Keratinocyte (primary cell): ENCODE measurements around the gene POR.

ENCODE experiments used
- EZH2 ChIP-seq: IDR thresholded peaks from one replicate; pipeline ENCODE4 v1.6.1; 2012; ENCODE audit warnings: inconsistent platforms, mild to moderate bottlenecking, low read length, moderate library complexity
- TF ChIP-seq, protein P1 (sequence below), 3 experiments: IDR thresholded peaks in 1 of 3; conservative IDR thresholded peaks in 1 of 3; optimal IDR thresholded peaks in 1 of 3; 2 replicates in 2 of 3; 3 replicates in 1 of 3; pipeline versions ENCODE3 to v1.5.1; 2011; ENCODE audit warnings: low read length in 3 of 3, mild to moderate bottlenecking in 3 of 3, moderate library complexity in 2 of 3, control low read depth in 1 of 3, inconsistent platforms in 1 of 3; ENCODE audit not compliant: insufficient read depth in 2 of 3; ENCODE audit errors: extremely low read depth in 1 of 3

DNA sequence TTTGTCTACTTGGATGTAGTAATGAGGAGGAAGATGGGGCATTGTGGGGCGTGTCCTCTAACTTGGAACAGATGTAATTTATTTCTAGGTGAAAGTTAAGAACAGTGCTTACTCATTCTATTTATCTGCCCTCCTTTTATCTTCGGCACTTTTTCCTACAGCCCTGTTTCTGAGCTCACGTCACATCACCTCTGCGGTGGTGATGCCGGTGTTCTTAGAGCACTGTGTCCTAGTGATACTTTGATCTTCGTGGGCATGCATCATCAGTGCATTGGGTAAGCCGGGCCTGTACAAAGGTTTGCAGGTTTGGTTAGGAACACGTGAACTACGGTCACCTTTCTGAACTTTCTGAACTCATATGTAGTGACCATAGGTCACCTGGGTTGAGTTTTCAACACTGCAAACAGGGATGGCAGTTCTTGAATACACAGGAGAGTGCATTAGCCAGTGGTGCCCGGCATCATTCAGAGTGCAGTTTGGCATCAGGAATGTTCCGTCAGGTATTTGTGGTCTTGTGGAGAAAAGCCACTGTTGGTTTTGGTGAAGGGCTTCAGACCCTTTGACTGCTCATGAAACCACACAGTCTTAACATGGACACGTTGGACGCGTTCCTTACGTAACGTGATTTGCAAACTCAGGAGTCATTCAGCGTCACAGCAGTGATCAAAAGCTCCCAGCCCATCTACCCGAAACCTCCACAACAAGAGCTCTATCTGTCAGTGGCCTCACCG lies 5.6 kb downstream of the POR start:
- TF ChIP-seq, protein P1, sequence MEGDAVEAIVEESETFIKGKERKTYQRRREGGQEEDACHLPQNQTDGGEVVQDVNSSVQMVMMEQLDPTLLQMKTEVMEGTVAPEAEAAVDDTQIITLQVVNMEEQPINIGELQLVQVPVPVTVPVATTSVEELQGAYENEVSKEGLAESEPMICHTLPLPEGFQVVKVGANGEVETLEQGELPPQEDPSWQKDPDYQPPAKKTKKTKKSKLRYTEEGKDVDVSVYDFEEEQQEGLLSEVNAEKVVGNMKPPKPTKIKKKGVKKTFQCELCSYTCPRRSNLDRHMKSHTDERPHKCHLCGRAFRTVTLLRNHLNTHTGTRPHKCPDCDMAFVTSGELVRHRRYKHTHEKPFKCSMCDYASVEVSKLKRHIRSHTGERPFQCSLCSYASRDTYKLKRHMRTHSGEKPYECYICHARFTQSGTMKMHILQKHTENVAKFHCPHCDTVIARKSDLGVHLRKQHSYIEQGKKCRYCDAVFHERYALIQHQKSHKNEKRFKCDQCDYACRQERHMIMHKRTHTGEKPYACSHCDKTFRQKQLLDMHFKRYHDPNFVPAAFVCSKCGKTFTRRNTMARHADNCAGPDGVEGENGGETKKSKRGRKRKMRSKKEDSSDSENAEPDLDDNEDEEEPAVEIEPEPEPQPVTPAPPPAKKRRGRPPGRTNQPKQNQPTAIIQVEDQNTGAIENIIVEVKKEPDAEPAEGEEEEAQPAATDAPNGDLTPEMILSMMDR (optimal IDR thresholded peaks at IDR 0.05 in 1 of 3, IDR thresholded peaks at IDR 0.05 in 1 of 3, conservative IDR thresholded peaks at IDR 0.05 in 1 of 3; ENCODE audit: extremely low read depth in 1 of 3, insufficient read depth in 2 of 3, low read length in 3 of 3) = no peak
- TF ChIP-seq EZH2 = no peak
